Left ventricle myocardium inferior (tissue), 1 donor: ENCODE results near the gene RMRP. TPM values are rescaled to one million over a fixed set of nuclear protein-coding genes. Genes with fewer than 3 reads are reported as not detected.

ENCODE experiments used
- DNase-seq: peaks from one replicate; pipeline ENCODE4 v3.0.0-alpha.2; 2020
- H3K27ac ChIP-seq: fragments of 200-600 bp; replicated peaks from 2 replicates; pipeline ENCODE4 v1.8.0; 2021
- H3K27me3 ChIP-seq: fragments of 200-600 bp; 2 replicates; pipeline ENCODE4 v1.8.0; 2021; ENCODE audit warnings: low read depth
- H3K36me3 ChIP-seq: fragments of 200-600 bp; 2 replicates; pipeline ENCODE4 v1.8.0; 2021
- H3K4me1 ChIP-seq: fragments of 200-600 bp; 2 replicates; pipeline ENCODE4 v1.8.0; 2021
- H3K4me3 ChIP-seq: fragments of 200-600 bp; 2 replicates; pipeline ENCODE4 v1.8.0; 2021; ENCODE audit warnings: mild to moderate bottlenecking, moderate library complexity
- H3K9me3 ChIP-seq: fragments of 200-600 bp; replicated peaks from 2 replicates; pipeline ENCODE4 v1.8.0; 2021
- intact Hi-C: fragments of 100-400 bp; cut with micrococcal nuclease; formaldehyde crosslinking; loops from one replicate; pipeline ENCODE4 v1.11.0; 2022
- microRNA-seq: library from miRNA; unstranded; fragments of <30 nt; microRNA quantifications from one replicate; pipeline ENCODE4 v1.2.0, GENCODE V29; 2020
- total RNA-seq: library from RNA; stranded (reverse); fragmentation: NEBNext Ultra II Directional; extraction: Animal tissue kit (Norgen Biotek cat#: 25700); gene quantifications from one replicate; pipeline ENCODE4 v1.2.1, GENCODE V29; 2021
- TF ChIP-seq, protein P1 (sequence below): fragments of 200-600 bp; IDR thresholded peaks from 2 replicates; pipeline ENCODE4 v1.8.0; 2021; ENCODE audit warnings: antibody characterized with exemption, mild to moderate bottlenecking, borderline replicate concordance
- donor health status: DM: no; HTN: yes; CAD: no; lungs with severe emphysema.

The RMRP gene
- total RNA-seq, 1 donor from 2014 or later, result 15,093 TPM

DNA sequence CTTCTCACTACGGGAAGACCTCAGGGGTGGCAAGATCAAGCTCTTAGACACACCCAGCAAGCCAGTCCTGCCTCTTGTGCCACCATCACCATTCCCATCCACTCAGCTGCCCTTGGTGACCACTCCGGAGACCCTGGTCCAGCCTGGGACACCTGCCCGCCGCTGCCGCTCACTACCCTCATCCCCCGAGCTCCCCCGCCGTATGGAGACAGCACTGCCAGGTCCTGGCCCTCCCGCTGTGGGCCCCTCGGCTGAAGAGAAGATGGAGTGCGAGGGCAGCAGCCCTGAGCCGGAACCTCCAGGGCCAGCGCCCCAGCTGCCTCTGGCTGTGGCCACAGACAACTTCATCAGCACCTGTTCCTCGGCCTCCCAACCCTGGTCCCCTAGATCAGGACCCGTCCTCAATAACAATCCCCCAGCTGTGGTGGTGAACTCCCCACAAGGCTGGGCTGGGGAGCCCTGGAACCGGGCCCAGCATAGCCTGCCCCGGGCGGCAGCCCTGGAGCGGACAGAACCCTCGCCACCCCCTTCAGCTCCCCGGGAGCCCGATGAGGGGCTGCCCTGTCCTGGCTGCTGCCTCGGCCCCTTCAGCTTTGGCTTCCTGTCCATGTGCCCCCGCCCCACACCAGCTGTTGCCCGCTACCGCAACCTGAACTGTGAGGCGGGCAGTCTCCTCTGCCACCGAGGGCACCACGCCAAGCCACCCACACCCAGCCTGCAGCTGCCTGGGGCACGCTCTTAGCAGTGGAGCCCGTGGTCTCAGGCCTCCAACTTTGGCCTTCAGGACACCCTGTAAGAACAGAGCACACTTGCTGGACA, 48.6 kb downstream of the RMRP start:
- H3K4me3 ChIP-seq, result no peak overlapping the region
- intact Hi-C loops, result no loop called here
- H3K36me3 ChIP-seq, result peaks cover 24% of the 10 kb centered on the region
- no peaks in the 10 kb centered on the region for H3K27me3 ChIP-seq
- no peak overlapping the region for H3K27ac ChIP-seq
- peaks cover 26% of the 10 kb centered on the region for H3K4me1 ChIP-seq
- no peaks in the 10 kb centered on the region for H3K9me3 ChIP-seq
- DNase-seq, result no peak
- TF ChIP-seq, protein P1, sequence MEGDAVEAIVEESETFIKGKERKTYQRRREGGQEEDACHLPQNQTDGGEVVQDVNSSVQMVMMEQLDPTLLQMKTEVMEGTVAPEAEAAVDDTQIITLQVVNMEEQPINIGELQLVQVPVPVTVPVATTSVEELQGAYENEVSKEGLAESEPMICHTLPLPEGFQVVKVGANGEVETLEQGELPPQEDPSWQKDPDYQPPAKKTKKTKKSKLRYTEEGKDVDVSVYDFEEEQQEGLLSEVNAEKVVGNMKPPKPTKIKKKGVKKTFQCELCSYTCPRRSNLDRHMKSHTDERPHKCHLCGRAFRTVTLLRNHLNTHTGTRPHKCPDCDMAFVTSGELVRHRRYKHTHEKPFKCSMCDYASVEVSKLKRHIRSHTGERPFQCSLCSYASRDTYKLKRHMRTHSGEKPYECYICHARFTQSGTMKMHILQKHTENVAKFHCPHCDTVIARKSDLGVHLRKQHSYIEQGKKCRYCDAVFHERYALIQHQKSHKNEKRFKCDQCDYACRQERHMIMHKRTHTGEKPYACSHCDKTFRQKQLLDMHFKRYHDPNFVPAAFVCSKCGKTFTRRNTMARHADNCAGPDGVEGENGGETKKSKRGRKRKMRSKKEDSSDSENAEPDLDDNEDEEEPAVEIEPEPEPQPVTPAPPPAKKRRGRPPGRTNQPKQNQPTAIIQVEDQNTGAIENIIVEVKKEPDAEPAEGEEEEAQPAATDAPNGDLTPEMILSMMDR, result no peak

DNA sequence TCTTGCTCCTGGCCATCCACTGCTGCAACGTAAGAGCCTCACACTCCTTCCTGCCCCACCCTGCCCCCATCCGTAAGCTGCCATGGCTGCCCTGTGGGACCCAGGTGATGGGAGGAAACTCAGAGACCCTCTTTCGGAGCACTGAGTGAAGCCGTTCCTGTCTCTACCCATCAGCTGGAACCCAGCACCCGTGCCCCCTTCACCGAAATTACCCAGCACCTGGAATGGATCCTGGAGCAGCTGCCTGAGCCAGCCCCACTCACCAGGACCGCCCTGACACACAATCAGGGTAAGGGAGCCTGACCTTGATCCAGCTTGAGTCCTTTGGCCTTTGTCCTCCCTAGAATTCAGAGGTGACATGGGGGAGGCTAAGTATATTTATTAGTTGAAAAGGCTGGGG, 49.6 kb downstream of the RMRP start:
- intact Hi-C loops, result no loop called here
- no peaks in the 10 kb centered on the region for H3K9me3 ChIP-seq
- TF ChIP-seq, protein P1, result no peak

More for the DNA sequence above, 49.6 kb downstream of the RMRP start:
- peaks cover 24% of the 10 kb centered on the region for H3K36me3 ChIP-seq
- no peak for DNase-seq
- no peaks in the 10 kb centered on the region for H3K27me3 ChIP-seq
- H3K4me1 ChIP-seq, result peaks cover 31% of the 10 kb centered on the region
- H3K4me3 ChIP-seq, result no peak overlapping the region
- no peak overlapping the region for H3K27ac ChIP-seq

Small RNA genes within 50 kb of the gene (microRNA-seq; reads per million reads assigned to microRNA genes)
- 1.2 reads per million for gene MIR4667

Other genes starting within 250 kb of the RMRP start
- 27.5 TPM for gene RUSC2, start 167.9 kb downstream of the RMRP start, total RNA-seq
- 25.4 TPM for gene TESK1, start 52.8 kb downstream of the RMRP start, total RNA-seq
- gene CD72, start 39.6 kb downstream of the RMRP start, total RNA-seq, result 0.63 TPM
- not detected for gene SIT1, start 7.1 kb downstream of the RMRP start, total RNA-seq
- gene CCDC107, start 273 bp upstream of the RMRP start, total RNA-seq, result 44.3 TPM
- gene ARHGEF39, start 7.2 kb upstream of the RMRP start, total RNA-seq, result 0.27 TPM
- gene CA9, start 15.9 kb upstream of the RMRP start, total RNA-seq, result not detected
- gene TPM2, start 31.9 kb upstream of the RMRP start, total RNA-seq, result 1,070 TPM
- 234 TPM for gene TLN1, start 74.2 kb upstream of the RMRP start, total RNA-seq
- 20.6 TPM for gene CREB3, start 74.6 kb upstream of the RMRP start, total RNA-seq
- 75.0 TPM for gene GBA2, start 91.2 kb upstream of the RMRP start, total RNA-seq
- 30.2 TPM for gene RGP1, start 91.3 kb upstream of the RMRP start, total RNA-seq
- not detected for gene MSMP, start 96.3 kb upstream of the RMRP start, total RNA-seq
- gene NPR2, start 133.6 kb upstream of the RMRP start, total RNA-seq, result 24.2 TPM
- 3.4 TPM for gene SPAG8, start 154.2 kb upstream of the RMRP start, total RNA-seq
- gene HINT2, start 157.0 kb upstream of the RMRP start, total RNA-seq, result 71.1 TPM
- not detected for gene FAM221B, start 170.7 kb upstream of the RMRP start, total RNA-seq
- gene TMEM8B, start 171.2 kb upstream of the RMRP start, total RNA-seq, result 17.5 TPM
- not detected for gene OR13J1, start 212.4 kb upstream of the RMRP start, total RNA-seq
- gene HRCT1, start 248.2 kb upstream of the RMRP start, total RNA-seq, result 6.2 TPM